GM19351 (cell line): ENCODE results near the gene MLEC.

ENCODE experiments used
- ATAC-seq: cut with Tn5 transposase; IDR thresholded peaks from one replicate; pipeline ENCODE4 v1.9.1; 2021; ENCODE audit warnings: mild to moderate bottlenecking, moderate library complexity; ENCODE audit not compliant: unreplicated experiment

The MLEC gene

GRCh38 chr12:120686690-120687577 is at the start of gene MLEC:
Gene MLEC (plus strand): TSS chr12:120687149. CDS start chr12:120687297, 148 bp downstream.
- peak; percentile 60 for ATAC-seq

- peak; percentile 74 for ATAC-seq
Observed at GRCh38 chr12:120639771-120640721, 46.9 kb upstream of the MLEC start, which contains the start of gene CABP1. Gene CABP1 (plus strand): TSS chr12:120640626. CDS start chr12:120640686, 60 bp downstream.

GRCh38 chr12:120640861-120641833 is 45.8 kb upstream of the MLEC start:
- peak; percentile 34 for ATAC-seq

- no peak for ATAC-seq
Observed at GRCh38 chr12:120642121-120642520, 44.8 kb upstream of the MLEC start.

GRCh38 chr12:120642826-120643225 is 44.1 kb upstream of the MLEC start:
- ATAC-seq, result no peak

GRCh38 chr12:120643574-120643973 is 43.4 kb upstream of the MLEC start:
- no peak for ATAC-seq

- no peak for ATAC-seq
Observed at GRCh38 chr12:120646044-120646443, 40.9 kb upstream of the MLEC start.

- ATAC-seq, result no peak
Observed at GRCh38 chr12:120647375-120647755, 39.6 kb upstream of the MLEC start.

GRCh38 chr12:120649442-120650232 is 37.3 kb upstream of the MLEC start:
- ATAC-seq, result no peak

- no peak for ATAC-seq
Observed at GRCh38 chr12:120650233-120650690, 36.7 kb upstream of the MLEC start.

- ATAC-seq, result no peak
Observed at GRCh38 chr12:120651821-120652220, 35.1 kb upstream of the MLEC start.

- no peak for ATAC-seq
Observed at GRCh38 chr12:120652656-120653435, 34.1 kb upstream of the MLEC start.

GRCh38 chr12:120653611-120654010 is 33.3 kb upstream of the MLEC start:
- no peak for ATAC-seq

- no peak for ATAC-seq
Observed at GRCh38 chr12:120654656-120655055, 32.3 kb upstream of the MLEC start.

GRCh38 chr12:120656008-120656407 is 30.9 kb upstream of the MLEC start:
- no peak for ATAC-seq

- no peak for ATAC-seq
Observed at GRCh38 chr12:120658286-120659150, 28.4 kb upstream of the MLEC start.

GRCh38 chr12:120659151-120659525 is 27.8 kb upstream of the MLEC start:
- no peak for ATAC-seq

GRCh38 chr12:120661432-120661831 is 25.5 kb upstream of the MLEC start:
- no peak for ATAC-seq
